ENCODE measurements around the gene SPP1.
"Not testable (repeated sequence)": the region's sequence is repeated elsewhere in the genome, so short reads cannot be mapped to it uniquely, and the experiment has no call there.

SPP1 gene

DNA sequence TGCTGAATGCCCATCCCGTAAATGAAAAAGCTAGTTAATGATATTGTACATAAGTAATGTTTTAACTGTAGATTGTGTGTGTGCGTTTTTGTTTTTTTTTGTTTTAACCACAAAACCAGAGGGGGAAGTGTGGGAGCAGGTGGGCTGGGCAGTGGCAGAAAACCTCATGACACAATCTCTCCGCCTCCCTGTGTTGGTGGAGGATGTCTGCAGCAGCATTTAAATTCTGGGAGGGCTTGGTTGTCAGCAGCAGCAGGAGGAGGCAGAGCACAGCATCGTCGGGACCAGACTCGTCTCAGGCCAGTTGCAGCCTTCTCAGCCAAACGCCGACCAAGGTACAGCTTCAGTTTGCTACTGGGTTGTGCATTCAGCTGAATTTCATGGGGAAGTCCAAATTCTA lies at the start of gene SPP1:
Gene SPP1, plus strand, starts transcription at position 249 of the 400 bp plus-strand sequence. CDS start 1,182 bp downstream, outside the sequence.
- peak; percentile 98 for DNase-seq

DNA sequence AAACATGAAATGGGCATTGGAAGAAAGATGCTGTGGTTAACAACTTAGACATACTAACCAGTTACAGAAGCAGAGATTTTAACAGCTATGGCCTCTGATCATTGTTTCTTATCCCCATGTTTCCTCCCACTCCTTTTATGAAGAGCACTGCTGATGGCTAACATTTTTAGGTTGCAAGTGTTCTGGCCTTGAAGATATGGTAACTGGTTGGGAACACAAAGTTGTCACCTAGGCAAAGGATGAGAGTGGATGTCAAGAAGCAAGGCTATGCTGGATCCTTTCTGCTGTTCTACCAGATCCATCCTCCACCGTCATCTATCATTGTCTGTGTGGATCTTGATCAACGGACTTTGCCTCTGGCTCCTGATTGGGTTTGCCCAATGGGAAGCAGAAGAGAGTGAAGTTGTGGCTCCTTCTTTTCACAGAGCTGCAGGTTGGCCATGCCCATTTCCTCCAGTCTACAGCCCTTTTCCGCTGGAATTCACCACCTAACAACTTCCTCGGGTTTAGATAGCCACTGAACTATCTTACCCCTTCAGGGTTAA lies 48.9 kb upstream of the SPP1 start:
- DNase-seq: no peak

DNA sequence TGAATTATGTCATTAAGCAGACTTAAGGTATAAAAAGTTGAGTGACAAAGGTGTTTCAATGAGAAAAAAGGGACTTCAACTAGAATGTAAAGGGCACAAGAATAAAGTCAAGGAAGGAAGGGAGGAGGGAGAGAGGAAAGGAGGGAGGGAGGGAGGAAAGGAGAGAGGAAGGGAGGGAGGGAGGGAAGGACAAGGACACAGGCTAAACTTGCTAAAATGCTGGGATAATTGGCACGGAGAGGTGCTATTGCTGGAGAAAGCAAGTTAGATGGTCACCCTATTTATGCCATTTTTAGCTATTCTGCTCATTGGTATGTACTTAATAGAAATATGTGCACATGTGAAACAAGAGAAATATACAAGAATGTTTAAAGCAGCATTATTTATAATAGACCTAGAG lies 44.9 kb upstream of the SPP1 start:
- DNase-seq: no peak

DNA sequence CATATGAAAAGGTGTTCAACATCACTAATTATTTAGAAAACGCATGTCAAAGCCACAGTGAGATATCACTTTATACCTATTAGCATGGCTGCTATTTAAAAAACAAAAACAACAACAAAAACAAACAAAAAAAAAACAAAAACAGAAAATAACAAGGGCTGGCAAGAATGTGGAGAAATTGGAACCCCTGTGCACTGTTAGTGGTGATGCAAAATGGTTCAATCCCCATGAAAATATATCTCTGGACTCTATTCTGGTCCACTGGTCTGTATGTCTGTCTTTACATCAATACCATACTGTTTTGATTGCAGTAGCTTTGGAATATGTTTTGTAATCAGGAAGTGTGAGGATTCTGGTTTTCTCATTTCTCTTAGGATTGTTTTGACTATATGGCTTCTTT lies 43.6 kb upstream of the SPP1 start:
- DNase-seq: no peak

DNA sequence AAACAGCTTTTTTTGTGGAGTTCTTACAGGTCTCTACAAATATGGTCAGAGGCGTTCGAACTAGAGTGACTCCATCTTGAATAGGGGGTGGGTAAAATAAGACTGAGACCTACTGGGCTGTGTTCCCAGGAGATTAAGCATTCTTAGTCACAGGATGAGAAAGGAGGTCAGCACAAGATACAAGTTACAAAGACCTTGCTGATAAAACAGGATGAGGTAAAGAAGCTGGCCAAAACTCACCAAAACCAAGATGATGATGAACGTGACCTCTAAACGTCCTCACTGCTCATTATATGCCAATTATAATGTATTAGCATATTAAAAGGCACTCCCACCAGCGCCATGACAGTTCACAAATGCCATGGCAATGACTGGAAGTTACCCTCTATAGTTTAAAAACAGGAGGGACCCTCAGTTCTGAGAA lies 42.8 kb upstream of the SPP1 start:
- no peak for DNase-seq

DNA sequence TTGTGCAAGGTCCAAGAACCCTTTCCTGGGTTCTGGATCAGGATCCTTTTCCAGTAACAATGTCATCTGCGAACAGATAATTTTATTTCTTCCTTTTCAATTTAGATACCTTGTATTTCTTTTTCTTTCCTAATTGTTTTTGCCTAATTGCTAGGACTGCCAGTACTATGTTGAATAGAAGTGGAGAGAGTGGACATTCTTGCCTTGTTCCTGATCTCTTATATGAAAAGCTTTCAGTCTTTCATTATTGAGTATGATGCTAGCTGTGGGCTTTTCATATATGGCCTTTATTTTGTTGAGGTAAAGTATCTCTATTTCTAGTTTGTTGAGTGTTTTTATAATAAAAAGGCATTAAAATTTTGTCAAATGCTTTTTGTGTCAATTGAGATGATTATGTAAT lies 42.2 kb upstream of the SPP1 start:
- no peak for DNase-seq

DNA sequence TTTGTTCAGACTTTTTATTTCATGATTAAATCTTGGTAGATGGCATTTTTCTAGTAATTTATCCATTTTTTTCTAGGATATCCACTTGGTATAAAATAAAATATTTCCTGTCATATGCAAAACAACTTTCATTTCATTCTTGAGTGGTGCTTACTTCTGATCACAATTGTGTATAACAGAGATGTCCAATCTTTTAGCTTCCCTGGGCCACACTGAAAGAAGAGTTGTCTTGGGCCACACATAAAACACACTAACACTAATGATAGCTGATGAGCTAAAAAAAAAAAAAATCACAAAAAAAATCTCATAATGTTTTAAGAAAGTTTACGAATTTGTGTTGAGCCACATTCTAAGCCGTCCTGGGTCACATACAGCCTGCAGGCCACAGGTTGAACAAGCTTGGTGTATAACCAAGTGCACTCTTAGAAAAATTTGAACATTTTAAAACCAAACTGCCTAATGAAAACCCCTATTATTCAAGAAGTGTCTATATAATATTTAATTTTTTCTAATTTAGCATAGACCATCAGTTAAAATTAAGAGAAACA lies 41.3 kb upstream of the SPP1 start:
- DNase-seq: no peak

DNA sequence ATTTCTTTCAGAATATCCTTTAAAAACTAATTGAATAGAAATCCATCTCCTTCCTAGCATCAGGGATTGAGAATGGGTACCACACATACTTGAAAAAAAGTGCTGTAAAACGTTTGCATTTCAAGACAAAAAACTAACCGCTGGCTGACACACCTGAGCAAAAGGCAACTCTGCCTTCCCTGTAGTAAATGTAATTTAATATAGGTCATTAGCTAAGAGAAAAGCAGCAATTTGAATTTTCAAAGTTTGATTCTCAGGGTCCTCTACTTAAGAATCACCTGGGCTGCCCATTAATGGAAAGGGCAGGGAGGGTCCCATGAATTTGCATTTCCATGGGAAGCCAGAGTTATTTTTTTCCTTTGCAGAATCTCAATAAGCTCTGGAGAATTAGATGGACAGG lies 40.5 kb upstream of the SPP1 start:
- no peak for DNase-seq

DNA sequence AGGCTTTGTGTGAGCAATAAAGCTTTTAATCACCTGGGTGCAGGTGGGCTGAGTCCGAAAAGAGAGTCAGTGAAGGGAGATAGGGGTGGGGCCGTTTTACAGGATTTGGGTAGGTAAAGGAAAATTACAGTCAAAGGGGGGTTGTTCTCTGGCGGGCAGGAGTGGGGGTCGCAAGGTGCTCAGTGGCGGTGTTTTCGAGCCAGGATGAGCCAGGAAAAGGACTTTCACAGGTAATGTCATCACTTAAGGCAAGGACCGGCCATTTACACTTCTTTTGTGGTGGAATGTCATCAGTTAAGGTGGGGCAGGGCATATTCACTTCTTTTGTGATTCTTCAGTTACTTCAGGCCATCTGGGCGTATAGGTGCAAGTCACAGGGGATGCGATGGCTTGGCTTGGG lies 39.6 kb upstream of the SPP1 start:
- DNase-seq: not testable (repeated sequence)

DNA sequence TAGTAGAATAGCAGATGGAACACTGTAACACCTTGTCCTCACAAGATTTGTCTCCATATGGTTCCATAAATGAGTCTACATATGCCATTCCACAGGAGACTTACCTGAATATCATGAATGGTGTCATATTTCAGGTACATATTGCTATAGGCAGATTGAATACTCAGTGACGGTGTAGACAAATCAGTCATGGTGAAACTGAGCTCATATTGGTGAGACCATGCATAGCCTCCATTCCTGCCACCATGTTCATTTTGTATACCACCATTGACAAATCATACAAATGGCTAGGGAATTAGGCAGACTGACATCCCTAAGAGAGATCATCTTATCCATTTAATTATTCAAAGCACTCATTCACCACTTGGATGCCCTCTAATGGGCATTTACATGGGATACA lies 38.0 kb upstream of the SPP1 start:
- no peak for DNase-seq

DNA sequence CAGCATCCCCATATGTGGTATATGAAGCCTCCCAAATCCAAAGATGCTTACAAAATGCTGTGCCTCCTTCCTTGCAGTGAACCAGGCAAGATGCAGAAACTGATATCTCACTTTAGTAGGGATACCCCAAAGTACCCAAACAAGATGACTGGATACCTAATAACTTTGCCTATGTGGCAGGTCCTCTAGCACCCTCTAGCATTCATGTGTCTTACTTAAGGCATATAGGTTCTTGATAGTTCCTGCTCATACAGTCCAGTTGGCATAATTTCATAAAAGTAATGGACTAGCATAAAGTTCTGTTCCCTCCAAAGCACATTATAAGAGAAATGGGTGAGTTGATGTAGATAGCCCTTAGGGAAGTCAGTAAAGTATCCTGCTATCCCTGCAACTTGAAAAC lies 36.8 kb upstream of the SPP1 start:
- no peak for DNase-seq

DNA sequence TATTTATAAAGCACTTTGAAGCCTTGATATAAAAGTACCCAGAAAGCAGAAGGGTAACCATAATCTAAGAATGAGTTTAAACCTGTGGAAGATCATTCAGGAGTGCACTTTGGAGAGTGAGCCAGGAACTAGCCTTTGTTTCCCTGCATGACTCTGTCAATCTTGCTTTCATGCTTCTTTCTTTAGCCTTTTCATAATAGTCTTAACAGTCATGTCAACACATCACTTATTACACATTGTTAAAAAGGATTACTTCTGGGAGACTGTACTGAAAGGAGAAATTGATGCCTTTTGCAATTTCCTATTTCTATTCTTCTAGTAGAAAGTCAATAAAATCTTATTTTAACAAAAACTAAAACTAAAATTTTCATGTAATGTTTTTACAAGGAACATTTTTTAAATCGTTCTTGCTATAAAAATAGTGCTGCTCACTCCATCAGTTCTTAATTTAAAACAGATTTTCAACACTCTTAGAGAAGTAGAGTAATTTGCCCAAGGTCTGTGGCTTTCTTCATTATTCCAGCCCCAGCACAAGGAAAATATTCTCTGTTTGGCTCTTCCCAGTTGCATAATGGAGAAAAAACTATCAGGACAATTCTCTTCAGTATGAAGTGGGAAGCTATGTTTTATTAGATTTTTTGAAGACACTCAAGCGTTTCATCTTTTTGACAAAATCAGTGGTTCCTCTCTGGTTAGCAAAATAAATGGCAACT lies 35.4 kb upstream of the SPP1 start:
- no peak for DNase-seq

DNA sequence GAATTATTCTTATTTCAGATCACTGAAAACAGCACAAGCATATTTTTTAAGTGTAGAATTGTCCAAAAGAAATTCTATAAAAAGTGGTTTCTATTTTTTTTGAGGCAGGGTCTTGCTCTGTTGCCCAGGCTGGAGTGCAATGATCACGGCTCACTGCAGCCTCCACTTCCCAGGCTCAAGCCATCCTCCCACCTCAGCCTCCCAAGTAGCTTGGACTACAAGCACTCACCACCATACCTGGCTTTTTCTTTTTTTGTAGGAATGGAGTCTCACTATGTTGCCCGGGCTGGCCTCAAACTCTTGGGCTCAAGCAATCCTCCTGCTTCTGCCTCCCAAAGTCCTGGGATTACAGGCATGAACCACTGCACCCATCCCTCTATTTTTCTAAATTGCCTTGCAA lies 34.7 kb upstream of the SPP1 start:
- not testable (repeated sequence) for DNase-seq

DNA sequence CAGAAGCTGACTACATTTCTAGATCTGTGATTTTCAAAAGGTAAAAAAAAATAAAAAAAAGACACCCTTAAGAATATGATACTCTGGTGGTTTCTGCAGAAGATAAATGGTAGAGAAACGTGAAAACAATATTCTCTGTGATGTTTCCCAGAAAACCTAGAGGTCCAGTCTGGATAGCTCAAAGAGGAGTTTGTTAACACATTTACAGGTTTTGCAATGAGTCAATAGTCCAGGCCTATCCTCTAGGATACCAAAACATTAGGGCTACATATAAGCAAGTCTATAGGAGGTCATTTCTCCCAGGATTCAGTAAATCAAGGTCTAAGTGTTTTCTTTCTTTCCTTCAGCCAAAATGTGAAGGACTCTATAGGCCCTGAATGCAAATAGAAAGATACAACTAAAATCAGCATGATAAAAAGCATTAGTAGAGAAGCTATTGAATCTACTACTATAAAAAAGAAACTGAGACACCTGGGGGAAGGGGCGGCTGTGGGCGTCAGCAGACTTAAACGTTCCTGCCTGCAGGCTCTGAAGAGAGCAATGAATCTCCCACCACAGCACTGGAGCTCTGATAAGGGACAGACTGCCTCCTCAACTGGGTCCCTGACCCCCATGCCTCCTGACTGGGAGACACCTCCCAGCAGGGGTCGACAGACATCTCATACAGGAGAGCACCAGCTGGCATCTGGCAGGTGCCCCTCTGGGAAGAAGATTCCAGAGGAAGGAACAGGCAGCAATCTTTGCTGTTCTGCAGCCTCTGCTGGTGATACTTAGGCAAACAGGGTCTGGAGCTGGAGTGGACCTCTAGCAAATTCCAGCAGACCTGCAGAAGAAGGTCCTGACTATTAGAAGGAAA lies 33.7 kb upstream of the SPP1 start:
- no peak for DNase-seq

DNA sequence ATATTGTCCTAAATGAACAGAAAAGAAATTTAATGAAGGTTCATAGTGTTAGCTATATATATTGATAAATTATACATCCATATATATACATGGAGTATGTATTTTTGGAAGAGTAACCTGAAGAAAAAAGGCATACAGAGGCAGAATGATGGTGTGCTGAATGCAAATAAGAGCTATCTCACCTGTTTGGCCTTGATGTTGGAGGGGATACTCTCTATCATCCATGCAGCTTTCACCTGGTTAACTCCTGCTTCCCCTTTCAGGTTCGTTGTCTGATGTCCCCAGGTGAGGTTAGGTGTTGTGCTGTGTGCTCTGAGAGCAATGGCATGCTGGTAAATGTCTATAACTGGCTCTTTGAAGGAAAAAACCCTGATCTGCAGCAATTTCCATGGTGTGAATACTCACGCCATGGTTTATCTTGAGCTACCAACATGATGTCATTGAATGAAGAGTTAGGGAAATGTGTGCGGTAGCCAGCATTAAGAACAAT lies 31.8 kb upstream of the SPP1 start:
- DNase-seq: no peak

DNA sequence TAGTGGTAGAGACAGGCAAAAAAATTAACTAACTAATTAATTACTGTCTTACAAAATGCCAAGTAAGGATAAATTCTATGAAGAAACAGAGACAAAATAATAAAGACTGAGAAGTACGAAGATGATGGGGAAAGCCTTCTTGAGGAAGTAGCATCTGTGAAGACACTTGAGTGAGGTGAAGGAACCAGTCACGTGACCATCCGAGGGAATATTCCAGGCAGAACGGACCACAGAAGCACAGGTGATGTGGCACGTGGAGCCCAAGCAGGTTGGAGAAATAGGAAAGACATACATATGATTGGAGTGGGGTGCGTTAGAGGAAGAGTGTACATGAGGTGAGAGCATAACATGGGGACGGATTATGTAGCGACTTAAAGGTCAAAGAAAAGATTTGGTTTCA lies 30.5 kb upstream of the SPP1 start:
- no peak for DNase-seq

DNA sequence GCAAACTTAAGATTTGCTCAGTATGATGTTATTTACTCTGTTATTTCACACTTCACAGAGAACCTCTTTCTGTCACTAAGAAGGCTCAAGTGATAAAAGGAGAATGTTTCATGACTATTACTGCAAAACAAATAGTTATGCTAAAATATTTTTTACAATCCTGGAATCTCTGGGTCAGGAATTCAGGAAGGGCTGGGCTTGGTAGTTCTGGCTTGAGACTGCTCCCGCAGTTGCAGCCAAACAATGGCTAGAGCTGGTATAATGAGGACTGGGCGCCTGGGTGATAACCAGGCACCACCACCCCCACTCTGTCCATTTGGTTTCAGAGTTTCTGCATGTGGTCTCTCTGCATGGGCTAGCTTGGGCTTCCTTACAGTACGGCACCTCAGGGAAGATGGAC lies 28.7 kb upstream of the SPP1 start:
- DNase-seq: no peak

DNA sequence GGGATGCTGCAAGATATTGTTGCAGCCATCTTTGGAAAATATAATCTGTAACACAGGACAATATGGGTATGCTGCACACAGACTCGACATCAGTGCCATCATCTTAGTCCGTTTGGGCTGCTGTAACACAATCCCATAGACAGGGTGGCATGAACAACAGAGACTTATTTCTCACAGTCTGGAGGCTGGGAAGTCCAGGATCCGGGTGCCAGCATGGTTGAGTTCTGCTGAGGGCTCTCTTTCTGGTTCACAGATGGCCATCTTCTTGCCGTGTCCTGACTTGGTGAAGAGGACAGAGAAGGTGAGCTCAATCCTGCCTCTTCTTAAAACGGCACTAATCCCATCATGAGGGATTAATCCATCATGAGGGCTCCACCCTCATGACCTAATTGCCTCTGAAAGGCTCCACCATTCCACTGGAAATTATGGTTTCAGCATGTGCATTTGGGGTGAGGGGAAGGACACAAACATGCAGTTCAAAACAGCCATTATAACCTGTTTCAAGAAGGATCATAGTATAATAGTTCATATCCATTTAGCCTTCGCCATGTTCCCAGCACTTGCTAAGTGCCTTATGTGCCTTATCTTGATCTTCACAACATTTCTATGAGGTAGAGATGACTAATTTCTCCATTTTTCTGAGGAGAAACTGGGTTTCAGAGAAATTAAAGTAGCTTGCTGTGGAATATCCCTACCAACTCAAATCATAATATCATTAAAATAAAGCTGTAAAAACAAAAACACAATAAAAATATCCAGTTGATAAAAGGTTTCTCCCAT lies 27.9 kb upstream of the SPP1 start:
- no peak for DNase-seq

DNA sequence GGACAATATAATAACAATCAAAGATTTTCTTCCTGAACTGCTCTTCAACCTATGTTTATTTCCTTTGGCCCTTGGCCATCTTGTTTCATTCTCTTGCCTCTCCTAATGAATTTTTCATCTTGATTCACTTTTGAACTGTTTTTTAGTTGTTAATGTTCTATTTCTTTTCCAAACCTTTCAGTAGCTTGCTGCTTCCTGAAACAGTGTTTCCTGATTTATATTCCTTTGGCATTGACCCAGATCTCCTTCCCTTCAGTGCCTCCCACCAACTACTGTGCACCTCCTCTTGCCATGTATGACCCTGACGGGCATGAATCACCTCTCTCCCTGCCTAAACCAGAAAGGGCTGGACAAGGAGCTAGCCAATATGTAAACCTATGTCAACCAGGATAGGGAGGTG lies 25.6 kb upstream of the SPP1 start:
- DNase-seq: peak; percentile 97

DNA sequence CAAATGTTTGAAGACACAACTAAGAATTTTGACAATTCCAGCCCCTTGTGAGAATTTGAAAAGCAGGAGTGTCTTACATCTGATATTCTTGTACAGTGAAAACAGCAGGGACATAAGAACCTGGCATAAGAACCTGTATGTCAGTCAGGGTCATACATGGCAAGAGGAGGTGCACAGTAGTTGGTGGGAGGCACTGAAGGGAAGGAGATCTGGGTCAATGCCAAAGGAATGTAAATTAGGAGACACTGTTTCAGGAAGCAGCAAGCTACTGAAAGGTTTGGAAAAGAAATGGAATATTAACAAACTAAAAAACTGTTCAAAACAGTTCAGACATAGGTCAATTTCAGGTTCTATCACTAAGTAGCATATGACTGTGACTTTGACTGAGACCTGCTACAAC lies 25.0 kb upstream of the SPP1 start:
- peak; percentile 28 for DNase-seq

DNA sequence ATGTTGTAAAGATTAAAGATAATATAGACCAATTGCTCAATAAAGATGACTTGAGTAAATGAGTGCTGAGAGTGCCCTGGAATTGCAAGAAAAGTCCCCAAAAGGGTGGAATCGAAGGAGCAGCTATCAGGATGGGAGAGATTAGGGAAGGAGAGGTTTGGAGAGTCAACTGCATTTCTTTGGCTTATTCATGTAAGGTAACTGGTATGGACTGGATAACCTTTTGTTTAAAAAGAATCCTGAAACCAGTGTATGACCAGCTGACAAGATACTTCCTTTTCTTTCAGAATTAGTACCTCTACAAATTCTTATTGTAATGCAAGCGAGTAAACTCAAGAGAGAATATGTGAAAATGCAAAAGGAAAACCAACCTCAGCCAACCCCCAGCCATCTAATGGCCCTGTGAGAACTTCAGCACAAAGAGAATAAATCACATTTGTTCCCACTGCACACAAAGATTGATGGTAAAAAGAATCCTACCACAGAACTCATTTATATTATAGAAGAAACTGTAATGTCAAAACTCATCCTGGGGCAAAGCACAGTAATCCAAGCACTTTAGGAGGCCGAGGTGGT lies 24.5 kb upstream of the SPP1 start:
- DNase-seq: no peak

DNA sequence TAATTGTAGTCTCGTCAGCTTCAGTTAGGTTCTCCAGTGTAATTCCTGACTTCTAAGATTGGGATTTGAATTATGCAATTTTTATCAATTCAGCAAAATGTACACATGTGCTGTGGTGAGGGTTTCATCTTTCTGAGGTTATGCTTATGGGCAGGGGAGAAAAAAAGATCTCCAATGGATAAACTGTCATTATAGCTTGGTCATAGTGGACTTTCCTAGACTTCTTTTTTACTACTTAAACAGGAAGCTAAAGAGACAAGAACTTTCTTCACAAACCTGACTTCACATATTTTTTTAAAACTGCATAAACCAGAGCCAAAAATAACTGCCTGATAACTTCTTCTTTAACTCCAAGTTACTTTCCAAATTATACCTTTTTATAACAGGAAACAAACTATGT lies 21.7 kb upstream of the SPP1 start:
- DNase-seq: no peak

DNA sequence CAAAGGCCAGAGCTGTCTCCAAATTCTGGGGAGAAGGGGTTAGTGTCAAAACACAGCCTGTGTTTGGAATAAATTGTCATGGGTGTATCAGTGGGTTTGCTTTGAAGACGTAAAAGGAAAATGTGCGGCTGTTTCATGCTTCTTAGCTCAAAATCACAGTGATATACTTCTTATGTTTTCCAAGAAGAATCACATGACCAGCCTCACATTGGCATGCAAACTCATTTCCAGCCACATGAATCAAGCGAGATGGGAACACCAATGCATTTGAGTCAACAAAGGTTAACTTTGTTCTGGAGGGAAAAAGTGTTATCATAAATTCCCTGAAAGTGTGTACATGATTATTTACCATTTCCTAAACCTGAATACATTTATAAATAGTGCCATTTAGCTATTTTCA lies 19.0 kb upstream of the SPP1 start:
- no peak for DNase-seq

Measured in kidney glomerular epithelial cell (primary cell).